GM21737 (cell line): ENCODE measurements around the gene HOXD4.

Source experiments
- ATAC-seq: cut with Tn5 transposase; IDR thresholded peaks from one replicate; pipeline ENCODE4 v1.9.1; 2021; ENCODE audit warnings: mild to moderate bottlenecking, moderate library complexity; ENCODE audit not compliant: unreplicated experiment

The HOXD4 gene

GRCh38 chr2:176187899-176188773, 36.8 kb downstream of the HOXD4 start, which contains the start of gene HOXD1:
TSS of gene HOXD1 (plus strand) at chr2:176188668. CDS start at chr2:176188802, 134 bp downstream.
- ATAC-seq, result no peak

- no peak for ATAC-seq
Measured at GRCh38 chr2:176188774-176189680, 37.7 kb downstream of the HOXD4 start.

- no peak for ATAC-seq
Measured at GRCh38 chr2:176189681-176190641, 38.6 kb downstream of the HOXD4 start.

- no peak for ATAC-seq
Measured at GRCh38 chr2:176192351-176192750, 41.0 kb downstream of the HOXD4 start.

- no peak for ATAC-seq
Measured at GRCh38 chr2:176193048-176193447, 41.7 kb downstream of the HOXD4 start.

GRCh38 chr2:176199902-176200301, 48.6 kb downstream of the HOXD4 start:
- ATAC-seq, result no peak

GRCh38 chr2:176200971-176201370, 49.6 kb downstream of the HOXD4 start:
- no peak for ATAC-seq

GRCh38 chr2:176202491-176202890, 51.1 kb downstream of the HOXD4 start:
- ATAC-seq, result no peak
